ENCODE measurements around the gene UBE3A.
"Not testable (repeated sequence)": the region's sequence is repeated elsewhere in the genome, so short reads cannot be mapped to it uniquely, and the experiment has no call there.

Gene UBE3A

GRCh38 chr15:25415707-25416106 lies 23.1 kb downstream of the UBE3A start:
- no peaks in the 10 kb centered on the region for H3K27me3 ChIP-seq (ENCODE audit: insufficient read depth, poor library complexity, severe bottlenecking)
- H3K4me3 ChIP-seq (replicated peaks; ENCODE audit: insufficient read depth, low read length), result no peak overlapping the region
- TF ChIP-seq GABPA (IDR thresholded peaks at IDR 0.05; ENCODE audit: low read depth) (no peak), POLR2AphosphoS5 (IDR thresholded peaks at IDR 0.05; ENCODE audit: low read depth) (no peak), SPI1 (IDR thresholded peaks at IDR 0.05; ENCODE audit: borderline replicate concordance, low read depth) (no peak), CTCF (IDR thresholded peaks at IDR 0.05; ENCODE audit: insufficient read depth, low read length) (no peak), REST (IDR thresholded peaks at IDR 0.05; ENCODE audit: insufficient replicate concordance, low read depth) (no peak)
- no peak overlapping the region for H3K27ac ChIP-seq (replicated peaks)
- DNase-seq (ENCODE audit: low read depth in 1 of 2, low spot score in 1 of 2), result no peak

GRCh38 chr15:25415217-25415616 lies 23.6 kb downstream of the UBE3A start:
- DNase-seq (ENCODE audit: low read depth in 1 of 2, low spot score in 1 of 2), result no peak
- TF ChIP-seq SPI1 (IDR thresholded peaks at IDR 0.05; ENCODE audit: borderline replicate concordance, low read depth) (no peak), GABPA (IDR thresholded peaks at IDR 0.05; ENCODE audit: low read depth) (no peak), POLR2AphosphoS5 (IDR thresholded peaks at IDR 0.05; ENCODE audit: low read depth) (no peak), CTCF (IDR thresholded peaks at IDR 0.05; ENCODE audit: insufficient read depth, low read length) (no peak), REST (IDR thresholded peaks at IDR 0.05; ENCODE audit: insufficient replicate concordance, low read depth) (no peak)
- no peak overlapping the region for H3K4me3 ChIP-seq (replicated peaks; ENCODE audit: insufficient read depth, low read length)
- H3K27me3 ChIP-seq (ENCODE audit: insufficient read depth, poor library complexity, severe bottlenecking), result no peaks in the 10 kb centered on the region
- H3K27ac ChIP-seq (replicated peaks), result no peak overlapping the region

- H3K27me3 ChIP-seq (ENCODE audit: insufficient read depth, poor library complexity, severe bottlenecking), result no peaks in the 10 kb centered on the region
- no peak overlapping the region for H3K4me3 ChIP-seq (replicated peaks; ENCODE audit: insufficient read depth, low read length)
- DNase-seq (ENCODE audit: low read depth in 1 of 2, low spot score in 1 of 2), result peak in 1 of 2 experiments; percentile 4
Observed at GRCh38 chr15:25410649-25411048, 28.2 kb downstream of the UBE3A start.

GRCh38 chr15:25409731-25410130 lies 29.1 kb downstream of the UBE3A start:
- H3K27me3 ChIP-seq (ENCODE audit: insufficient read depth, poor library complexity, severe bottlenecking); H3K4me3 ChIP-seq (replicated peaks; ENCODE audit: insufficient read depth, low read length); DNase-seq (ENCODE audit: low read depth in 1 of 2, low spot score in 1 of 2); H3K27ac ChIP-seq (replicated peaks): not testable (repeated sequence)

More at GRCh38 chr15:25410649-25411048, 28.2 kb downstream of the UBE3A start:
- no peak for TF ChIP-seq POLR2AphosphoS5 (IDR thresholded peaks at IDR 0.05; ENCODE audit: low read depth)
- TF ChIP-seq CTCF (IDR thresholded peaks at IDR 0.05; ENCODE audit: insufficient read depth, low read length), result no peak
- TF ChIP-seq SPI1 (IDR thresholded peaks at IDR 0.05; ENCODE audit: borderline replicate concordance, low read depth), result no peak
- H3K27ac ChIP-seq (replicated peaks), result no peak overlapping the region
